Measurements from ENCODE around the gene CRELD2. TPM values are rescaled to one million over a fixed set of nuclear protein-coding genes. Genes with fewer than 3 reads are reported as not detected.
A peak's percentile ranks its signal among the peaks of the same experiment; 100 is the strongest.

CRELD2 gene
- polyA plus RNA-seq, 2 of the 4 experiments (the other 2 are of a cell fraction), result 15.1 to 18.7 TPM

DNA sequence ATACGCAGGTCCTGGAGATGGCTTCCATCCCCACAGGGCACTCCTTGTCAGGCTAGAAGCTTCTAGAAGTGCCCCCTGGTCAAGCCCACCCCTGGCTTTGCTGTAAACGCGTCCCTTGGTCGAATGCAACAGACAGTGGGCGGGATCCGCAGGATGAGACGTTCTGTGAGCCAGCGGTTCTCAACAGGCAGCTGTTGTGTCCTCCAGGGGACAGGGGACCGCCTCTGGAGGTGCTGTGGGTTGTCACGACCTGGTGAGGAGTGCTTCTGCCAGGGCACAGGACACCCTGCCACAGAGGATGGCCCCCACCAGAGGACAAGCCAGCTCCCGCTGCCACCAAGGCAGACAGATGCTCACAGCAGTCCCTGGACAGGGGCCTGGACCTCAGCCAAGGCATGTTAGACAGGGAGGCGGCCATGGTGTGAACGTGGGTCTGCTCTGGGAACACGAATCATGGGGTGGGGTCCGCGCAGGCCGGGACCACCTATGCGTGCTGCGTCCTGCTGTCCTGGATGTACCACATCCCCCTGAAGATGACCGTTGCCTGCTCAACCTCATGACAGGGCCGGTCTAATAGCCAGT, 11.7 kb downstream of the CRELD2 start:
- ATAC-seq, result peak in 1 of 2 experiments; percentile 7; a peak in 2 of 6 replicates
- no peak for FAIRE-seq
- peak overlapping the region in 1 of 2 experiments; percentile 26; a peak in 1 of 6 replicates for H3K27ac ChIP-seq
- H3K4me3 ChIP-seq, result no peak overlapping the region
- peak overlapping the region; percentile 81 for H3K4me2 ChIP-seq
- WGBS (ENCODE audit: missing lambda C conversion rate), result 64% methylated on average over 5 of the region's 21 CpGs
- DNase-seq (ENCODE audit: low read depth in 1 of 2, low spot score in 1 of 2), result no peak
- CTCF ChIA-PET, result interaction anchor here (0.8 to 3.6 kb wide), 19 partner anchors 8 to 307 kb away, joined by 3 to 49 read pairs (median 4); no protein-coding TSS in a partner anchor
- POLR2A ChIA-PET, result interaction anchor here (2.0 kb wide), 1 partner anchor 101 kb away, joined by 7 read pairs; no protein-coding TSS in a partner anchor
- TF ChIP-seq ZC3H11A (IDR thresholded peaks at IDR 0.05), result no peak
- TF ChIP-seq JUNB (IDR thresholded peaks at IDR 0.05), result no peak
- TF ChIP-seq KDM5A (IDR thresholded peaks at IDR 0.05), result no peak
- TF ChIP-seq HOXB5 (CRISPR knock-in tag; IDR thresholded peaks at IDR 0.05), result no peak
- TF ChIP-seq, protein P1, sequence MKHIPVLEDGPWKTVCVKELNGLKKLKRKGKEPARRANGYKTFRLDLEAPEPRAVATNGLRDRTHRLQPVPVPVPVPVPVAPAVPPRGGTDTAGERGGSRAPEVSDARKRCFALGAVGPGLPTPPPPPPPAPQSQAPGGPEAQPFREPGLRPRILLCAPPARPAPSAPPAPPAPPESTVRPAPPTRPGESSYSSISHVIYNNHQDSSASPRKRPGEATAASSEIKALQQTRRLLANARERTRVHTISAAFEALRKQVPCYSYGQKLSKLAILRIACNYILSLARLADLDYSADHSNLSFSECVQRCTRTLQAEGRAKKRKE (CRISPR knock-in tag; IDR thresholded peaks at IDR 0.05; ENCODE audit: low read depth), result no peak
- H3K9me3 ChIP-seq, result no peaks in the 10 kb centered on the region
- H3K4me1 ChIP-seq, result peaks cover 20% of the 10 kb centered on the region

DNA sequence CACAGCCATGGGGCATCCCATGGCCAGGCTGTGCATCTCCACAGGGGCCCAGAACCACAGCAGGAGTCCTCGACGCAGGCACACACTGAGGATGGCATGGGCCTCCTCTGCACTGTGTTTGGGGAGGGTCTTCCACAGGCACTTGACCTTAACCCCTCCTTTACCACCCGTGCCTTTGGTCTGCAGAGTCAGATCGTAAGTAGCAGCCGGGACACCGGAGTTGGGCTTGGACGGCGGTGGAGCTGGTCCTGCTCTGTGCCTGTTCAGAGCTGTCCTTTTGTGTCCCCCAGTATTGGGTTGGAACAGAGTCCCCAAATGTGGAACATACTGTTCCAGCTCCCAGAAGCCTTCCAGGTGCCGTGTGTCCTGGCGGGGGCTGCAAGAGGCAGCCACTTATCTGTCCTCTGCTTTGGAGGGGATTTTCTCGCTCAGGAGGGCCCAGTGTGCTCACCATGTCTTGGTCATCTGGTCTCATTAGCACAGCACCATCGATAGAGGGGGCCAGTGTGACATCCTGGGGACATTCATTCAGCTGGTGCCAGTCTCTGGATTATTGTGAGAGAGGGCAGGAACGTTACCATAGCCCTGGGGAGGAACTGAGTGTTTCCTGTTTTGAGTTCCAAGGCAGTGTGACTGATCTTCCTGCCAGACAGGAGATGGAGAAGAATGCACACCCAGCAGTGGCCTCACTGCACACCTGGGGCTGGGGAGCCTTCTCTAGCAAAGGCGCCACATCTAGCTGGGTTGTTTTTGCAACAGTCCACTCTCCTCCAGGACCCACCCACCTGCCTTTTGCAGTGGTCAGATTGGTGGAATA, 12.4 kb downstream of the CRELD2 start:
- peaks cover 20% of the 10 kb centered on the region for H3K4me1 ChIP-seq
- CTCF ChIA-PET, result interaction anchor here (0.6 to 3.6 kb wide), 25 partner anchors 9 to 306 kb away, joined by 3 to 49 read pairs (median 4); no protein-coding TSS in a partner anchor
- DNase-seq (ENCODE audit: low read depth in 1 of 2, low spot score in 1 of 2) (peak in 1 of 2 experiments; percentile 77), ATAC-seq (peak; percentile 60 to 67), FAIRE-seq (no peak)
- 55% methylated on average over 12 of the region's 14 CpGs for WGBS (ENCODE audit: missing lambda C conversion rate)
- TF ChIP-seq RAD21 (conservative IDR thresholded peaks at IDR 0.05 in 1 of 2, IDR thresholded peaks at IDR 0.05 in 1 of 2) (peak; percentile 46 to 76), HEYL (CRISPR knock-in tag; IDR thresholded peaks at IDR 0.05) (no peak), CHD4 (IDR thresholded peaks at IDR 0.05; ENCODE audit: borderline replicate concordance) (no peak), GATA3 (IDR thresholded peaks at IDR 0.05; ENCODE audit: borderline replicate concordance) (no peak), NFE2L2 (conservative IDR thresholded peaks at IDR 0.05; ENCODE audit: low read length) (no peak), EP300 (IDR thresholded peaks at IDR 0.05) (no peak), ZSCAN20 (CRISPR knock-in tag; IDR thresholded peaks at IDR 0.05) (no peak), PHF8 (IDR thresholded peaks at IDR 0.05; ENCODE audit: borderline replicate concordance, low read depth) (no peak), MYC (IDR thresholded peaks at IDR 0.05; ENCODE audit: borderline replicate concordance, low read length) (no peak), HOXA7 (CRISPR knock-in tag; IDR thresholded peaks at IDR 0.05) (no peak), CHD2 (IDR thresholded peaks at IDR 0.05; ENCODE audit: low read length, partially characterized antibody) (no peak), EHMT2 (IDR thresholded peaks at IDR 0.05; ENCODE audit: low read depth) (no peak)
- TF ChIP-seq, protein P2, sequence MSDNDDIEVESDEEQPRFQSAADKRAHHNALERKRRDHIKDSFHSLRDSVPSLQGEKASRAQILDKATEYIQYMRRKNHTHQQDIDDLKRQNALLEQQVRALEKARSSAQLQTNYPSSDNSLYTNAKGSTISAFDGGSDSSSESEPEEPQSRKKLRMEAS (IDR thresholded peaks at IDR 0.05), result no peak
- TF ChIP-seq, protein P3, sequence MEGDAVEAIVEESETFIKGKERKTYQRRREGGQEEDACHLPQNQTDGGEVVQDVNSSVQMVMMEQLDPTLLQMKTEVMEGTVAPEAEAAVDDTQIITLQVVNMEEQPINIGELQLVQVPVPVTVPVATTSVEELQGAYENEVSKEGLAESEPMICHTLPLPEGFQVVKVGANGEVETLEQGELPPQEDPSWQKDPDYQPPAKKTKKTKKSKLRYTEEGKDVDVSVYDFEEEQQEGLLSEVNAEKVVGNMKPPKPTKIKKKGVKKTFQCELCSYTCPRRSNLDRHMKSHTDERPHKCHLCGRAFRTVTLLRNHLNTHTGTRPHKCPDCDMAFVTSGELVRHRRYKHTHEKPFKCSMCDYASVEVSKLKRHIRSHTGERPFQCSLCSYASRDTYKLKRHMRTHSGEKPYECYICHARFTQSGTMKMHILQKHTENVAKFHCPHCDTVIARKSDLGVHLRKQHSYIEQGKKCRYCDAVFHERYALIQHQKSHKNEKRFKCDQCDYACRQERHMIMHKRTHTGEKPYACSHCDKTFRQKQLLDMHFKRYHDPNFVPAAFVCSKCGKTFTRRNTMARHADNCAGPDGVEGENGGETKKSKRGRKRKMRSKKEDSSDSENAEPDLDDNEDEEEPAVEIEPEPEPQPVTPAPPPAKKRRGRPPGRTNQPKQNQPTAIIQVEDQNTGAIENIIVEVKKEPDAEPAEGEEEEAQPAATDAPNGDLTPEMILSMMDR (IDR thresholded peaks at IDR 0.05), result peak; percentile 37; the same call in 2 of the 3 replicates
- TF ChIP-seq, protein P4, sequence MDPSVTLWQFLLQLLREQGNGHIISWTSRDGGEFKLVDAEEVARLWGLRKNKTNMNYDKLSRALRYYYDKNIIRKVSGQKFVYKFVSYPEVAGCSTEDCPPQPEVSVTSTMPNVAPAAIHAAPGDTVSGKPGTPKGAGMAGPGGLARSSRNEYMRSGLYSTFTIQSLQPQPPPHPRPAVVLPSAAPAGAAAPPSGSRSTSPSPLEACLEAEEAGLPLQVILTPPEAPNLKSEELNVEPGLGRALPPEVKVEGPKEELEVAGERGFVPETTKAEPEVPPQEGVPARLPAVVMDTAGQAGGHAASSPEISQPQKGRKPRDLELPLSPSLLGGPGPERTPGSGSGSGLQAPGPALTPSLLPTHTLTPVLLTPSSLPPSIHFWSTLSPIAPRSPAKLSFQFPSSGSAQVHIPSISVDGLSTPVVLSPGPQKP (IDR thresholded peaks at IDR 0.05; ENCODE audit: low read depth, low read length), result no peak
- TF ChIP-seq, protein P1 (CRISPR knock-in tag; IDR thresholded peaks at IDR 0.05; ENCODE audit: low read depth), result no peak
- TF ChIP-seq, protein P5, sequence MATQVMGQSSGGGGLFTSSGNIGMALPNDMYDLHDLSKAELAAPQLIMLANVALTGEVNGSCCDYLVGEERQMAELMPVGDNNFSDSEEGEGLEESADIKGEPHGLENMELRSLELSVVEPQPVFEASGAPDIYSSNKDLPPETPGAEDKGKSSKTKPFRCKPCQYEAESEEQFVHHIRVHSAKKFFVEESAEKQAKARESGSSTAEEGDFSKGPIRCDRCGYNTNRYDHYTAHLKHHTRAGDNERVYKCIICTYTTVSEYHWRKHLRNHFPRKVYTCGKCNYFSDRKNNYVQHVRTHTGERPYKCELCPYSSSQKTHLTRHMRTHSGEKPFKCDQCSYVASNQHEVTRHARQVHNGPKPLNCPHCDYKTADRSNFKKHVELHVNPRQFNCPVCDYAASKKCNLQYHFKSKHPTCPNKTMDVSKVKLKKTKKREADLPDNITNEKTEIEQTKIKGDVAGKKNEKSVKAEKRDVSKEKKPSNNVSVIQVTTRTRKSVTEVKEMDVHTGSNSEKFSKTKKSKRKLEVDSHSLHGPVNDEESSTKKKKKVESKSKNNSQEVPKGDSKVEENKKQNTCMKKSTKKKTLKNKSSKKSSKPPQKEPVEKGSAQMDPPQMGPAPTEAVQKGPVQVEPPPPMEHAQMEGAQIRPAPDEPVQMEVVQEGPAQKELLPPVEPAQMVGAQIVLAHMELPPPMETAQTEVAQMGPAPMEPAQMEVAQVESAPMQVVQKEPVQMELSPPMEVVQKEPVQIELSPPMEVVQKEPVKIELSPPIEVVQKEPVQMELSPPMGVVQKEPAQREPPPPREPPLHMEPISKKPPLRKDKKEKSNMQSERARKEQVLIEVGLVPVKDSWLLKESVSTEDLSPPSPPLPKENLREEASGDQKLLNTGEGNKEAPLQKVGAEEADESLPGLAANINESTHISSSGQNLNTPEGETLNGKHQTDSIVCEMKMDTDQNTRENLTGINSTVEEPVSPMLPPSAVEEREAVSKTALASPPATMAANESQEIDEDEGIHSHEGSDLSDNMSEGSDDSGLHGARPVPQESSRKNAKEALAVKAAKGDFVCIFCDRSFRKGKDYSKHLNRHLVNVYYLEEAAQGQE (IDR thresholded peaks at IDR 0.05), result no peak
- POLR2A ChIA-PET, result interaction anchor here (2.0 kb wide), 1 partner anchor 100 kb away, joined by 7 read pairs; no protein-coding TSS in a partner anchor
- no peak overlapping the region for H3K27ac ChIP-seq
- H3K9me3 ChIP-seq, result no peaks in the 10 kb centered on the region
- no peak overlapping the region for H3K4me3 ChIP-seq
- H3K4me2 ChIP-seq, result no peak overlapping the region

Measured in A549 (cell line).